Measurements from ENCODE around the gene DHODH.

The DHODH gene

GRCh38 chr16:72042157-72042660 is 33.7 kb downstream of the DHODH start:
- no peak overlapping the region for H3K4me3 ChIP-seq (ENCODE audit: low read depth, low read length)
- TF ChIP-seq, protein P1, sequence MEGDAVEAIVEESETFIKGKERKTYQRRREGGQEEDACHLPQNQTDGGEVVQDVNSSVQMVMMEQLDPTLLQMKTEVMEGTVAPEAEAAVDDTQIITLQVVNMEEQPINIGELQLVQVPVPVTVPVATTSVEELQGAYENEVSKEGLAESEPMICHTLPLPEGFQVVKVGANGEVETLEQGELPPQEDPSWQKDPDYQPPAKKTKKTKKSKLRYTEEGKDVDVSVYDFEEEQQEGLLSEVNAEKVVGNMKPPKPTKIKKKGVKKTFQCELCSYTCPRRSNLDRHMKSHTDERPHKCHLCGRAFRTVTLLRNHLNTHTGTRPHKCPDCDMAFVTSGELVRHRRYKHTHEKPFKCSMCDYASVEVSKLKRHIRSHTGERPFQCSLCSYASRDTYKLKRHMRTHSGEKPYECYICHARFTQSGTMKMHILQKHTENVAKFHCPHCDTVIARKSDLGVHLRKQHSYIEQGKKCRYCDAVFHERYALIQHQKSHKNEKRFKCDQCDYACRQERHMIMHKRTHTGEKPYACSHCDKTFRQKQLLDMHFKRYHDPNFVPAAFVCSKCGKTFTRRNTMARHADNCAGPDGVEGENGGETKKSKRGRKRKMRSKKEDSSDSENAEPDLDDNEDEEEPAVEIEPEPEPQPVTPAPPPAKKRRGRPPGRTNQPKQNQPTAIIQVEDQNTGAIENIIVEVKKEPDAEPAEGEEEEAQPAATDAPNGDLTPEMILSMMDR (conservative IDR thresholded peaks at IDR 0.05; ENCODE audit: low read depth, low read length) = no peak
- no peak for DNase-seq (ENCODE audit: low read depth)

DNA sequence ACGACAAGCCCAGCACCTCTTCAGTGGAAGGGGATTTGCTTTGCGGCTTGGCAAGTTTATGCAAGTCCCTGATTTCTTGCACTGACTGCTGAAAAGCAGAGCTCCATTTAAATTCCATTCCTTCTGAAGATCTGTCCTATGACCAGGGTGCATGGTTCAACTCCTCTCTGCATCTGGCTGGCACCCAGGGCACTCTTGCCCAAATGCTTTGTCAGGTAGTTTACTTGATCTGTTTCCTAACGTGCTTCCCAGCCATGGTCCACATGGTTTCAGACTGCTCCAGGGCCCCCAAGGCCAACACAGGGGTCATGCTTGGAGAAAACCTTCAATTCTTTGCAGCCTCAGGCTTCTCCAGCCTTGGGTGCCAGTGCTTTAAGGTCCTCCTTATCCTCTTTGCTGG is 34.5 kb downstream of the DHODH start:
- TF ChIP-seq, protein P1 (conservative IDR thresholded peaks at IDR 0.05; ENCODE audit: low read depth, low read length) = no peak
- no peak for DNase-seq (ENCODE audit: low read depth)
- H3K4me3 ChIP-seq (ENCODE audit: low read depth, low read length) = no peak overlapping the region

GRCh38 chr16:72043539-72043938 is 35.0 kb downstream of the DHODH start:
- no peak overlapping the region for H3K4me3 ChIP-seq (ENCODE audit: low read depth, low read length)
- DNase-seq (ENCODE audit: low read depth) = no peak
- TF ChIP-seq, protein P1 (conservative IDR thresholded peaks at IDR 0.05; ENCODE audit: low read depth, low read length) = no peak

DNA sequence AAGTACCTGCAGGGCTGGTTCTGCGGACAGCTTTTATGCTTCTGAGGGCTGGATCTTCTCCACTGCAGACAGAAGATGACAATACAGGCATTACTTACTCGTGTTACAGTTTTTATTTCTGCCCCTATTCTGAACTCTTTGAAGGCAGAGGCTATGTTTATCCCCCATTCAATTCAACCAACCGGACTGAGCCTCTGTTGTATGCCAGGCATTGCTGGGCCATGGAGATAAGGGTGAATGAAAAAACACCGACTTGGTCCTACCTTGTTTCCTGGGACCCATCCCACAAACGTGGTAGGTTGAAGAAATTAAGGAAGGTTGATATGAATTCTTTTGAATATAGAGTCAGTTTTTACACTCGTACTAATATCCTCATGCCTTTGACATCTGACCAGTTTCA is 35.8 kb downstream of the DHODH start:
- H3K4me3 ChIP-seq (ENCODE audit: low read depth, low read length) = no peak overlapping the region
- no peak for DNase-seq (ENCODE audit: low read depth)
- TF ChIP-seq, protein P1 (conservative IDR thresholded peaks at IDR 0.05; ENCODE audit: low read depth, low read length) = no peak

GRCh38 chr16:72044825-72045359 is 36.3 kb downstream of the DHODH start:
- H3K4me3 ChIP-seq (ENCODE audit: low read depth, low read length) = no peak overlapping the region
- no peak for DNase-seq (ENCODE audit: low read depth)
- TF ChIP-seq, protein P1 (conservative IDR thresholded peaks at IDR 0.05; ENCODE audit: low read depth, low read length) = no peak

DNA sequence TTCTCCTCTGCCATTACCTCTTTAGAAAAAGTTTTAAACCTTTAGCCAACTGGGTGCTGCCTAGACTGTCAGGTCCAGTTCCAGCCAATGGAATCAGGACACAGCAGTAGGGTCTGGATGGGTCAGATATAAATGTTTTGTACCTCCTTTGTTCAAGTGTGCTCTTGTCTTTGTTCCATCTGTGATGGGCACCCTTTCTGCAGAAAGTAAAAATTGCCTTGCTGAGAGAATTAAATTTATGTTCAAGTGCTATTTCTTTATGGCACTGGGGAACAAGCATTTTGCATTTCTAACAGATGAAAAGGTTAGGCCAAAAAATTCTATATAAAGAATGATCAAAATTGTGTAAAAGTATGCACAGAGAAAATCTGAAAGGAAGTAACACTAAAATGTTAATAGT is 40.6 kb downstream of the DHODH start:
- no peak for DNase-seq (ENCODE audit: low read depth)
- TF ChIP-seq, protein P1 (conservative IDR thresholded peaks at IDR 0.05; ENCODE audit: low read depth, low read length) = no peak
- no peak overlapping the region for H3K4me3 ChIP-seq (ENCODE audit: low read depth, low read length)

- H3K4me3 ChIP-seq (ENCODE audit: low read depth, low read length) = no peak overlapping the region
- DNase-seq (ENCODE audit: low read depth) = peak; percentile 22
- TF ChIP-seq, protein P1 (conservative IDR thresholded peaks at IDR 0.05; ENCODE audit: low read depth, low read length) = no peak
These were observed 42.4 kb downstream of the DHODH start for GRCh38 chr16:72050769-72051464.
